H7 (cell line): Measurements from ENCODE around the gene TBL1Y. TPM values are rescaled to one million over a fixed set of nuclear protein-coding genes. Genes with fewer than 3 reads are reported as not detected.
"Not testable (repeated sequence)": the region's sequence is repeated elsewhere in the genome, so short reads cannot be mapped to it uniquely, and the experiment has no call there.

Source experiments
- DNase-seq: peaks from one replicate; pipeline ENCODE4 v3.0.0; 2012
- H3K27me3 ChIP-seq: 2 replicates; pipeline ENCODE4 v1.6.0; 2011; ENCODE audit warnings: mild to moderate bottlenecking, low read length; ENCODE audit not compliant: control insufficient read depth, insufficient read depth
- H3K36me3 ChIP-seq: replicated peaks from 2 replicates; pipeline ENCODE4 v1.5.1; 2011; ENCODE audit warnings: low read length; ENCODE audit not compliant: control insufficient read depth, insufficient read depth
- H3K4me3 ChIP-seq: 2 replicates; pipeline ENCODE4 v1.5.1; 2011; ENCODE audit warnings: low read depth, mild to moderate bottlenecking, control low read depth, low read length, moderate library complexity; ENCODE audit not compliant: insufficient read depth
- total RNA-seq: library from RNA; depleted of rRNA; stranded (reverse); fragments of >200 nt; shearing (Covaris generic); gene quantifications from 2 replicates; pipeline ENCODE4 v1.2.3, GENCODE V29; 2014

Gene TBL1Y
- total RNA-seq, 1 experiment from 2014 or later, result not detected

DNA sequence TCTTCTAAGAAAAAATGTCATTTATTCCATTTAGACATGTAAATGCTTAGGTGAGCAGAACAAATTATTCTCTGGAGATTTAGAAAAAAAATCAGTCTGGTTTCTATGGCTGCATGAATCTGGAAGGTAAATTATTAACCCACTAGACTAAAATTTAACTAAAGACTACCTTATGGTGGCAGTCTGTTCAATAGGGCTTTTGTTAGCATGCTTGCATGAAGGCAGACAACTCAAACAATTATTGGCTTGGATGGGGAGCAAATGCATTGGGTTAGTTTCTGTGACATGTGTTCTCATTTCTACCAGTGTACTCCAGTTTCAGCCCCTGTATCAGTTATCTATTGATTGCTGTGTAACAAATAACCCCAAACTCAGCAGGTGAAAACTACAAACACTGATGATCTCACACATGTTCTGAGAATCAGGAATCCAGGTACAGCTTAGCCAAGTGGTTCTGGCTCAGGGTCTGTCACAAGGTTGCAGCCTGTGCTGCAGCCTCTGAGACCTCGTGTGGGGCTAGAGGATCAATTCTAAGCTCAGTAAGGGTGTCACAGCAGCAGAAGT is 87.1 kb downstream of the TBL1Y start:
- H3K36me3 ChIP-seq, result no peaks in the 10 kb centered on the region
- H3K4me3 ChIP-seq, result no peak overlapping the region
- DNase-seq, result no peak
- H3K27me3 ChIP-seq, result no peaks in the 10 kb centered on the region

DNA sequence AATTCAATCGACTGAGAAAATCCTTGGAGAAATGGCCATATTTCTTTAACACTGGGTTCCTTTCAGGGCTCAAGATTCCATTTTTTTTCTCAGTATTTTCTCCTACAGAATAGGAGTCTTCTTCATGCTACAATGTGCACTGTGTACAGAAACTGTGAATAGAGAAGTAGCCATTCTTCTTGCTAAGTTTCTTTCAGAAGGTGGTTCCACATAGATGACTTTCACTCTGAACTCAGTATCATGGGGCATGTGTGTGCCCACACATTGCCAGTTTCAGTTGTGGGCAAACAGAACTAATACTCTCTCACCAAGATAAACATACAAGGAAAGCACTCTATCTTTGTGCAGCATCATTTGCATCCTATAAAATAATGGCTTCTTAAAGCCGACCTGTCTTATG is 89.4 kb downstream of the TBL1Y start:
- Histone ChIP-seq H3K27me3 (no peaks in the 10 kb centered on the region), H3K4me3 (no peak overlapping the region), H3K36me3 (no peaks in the 10 kb centered on the region)
- no peak for DNase-seq

- no peaks in the 10 kb centered on the region for H3K27me3 ChIP-seq
- H3K4me3 ChIP-seq, result no peak overlapping the region
- DNase-seq, result no peak
- no peaks in the 10 kb centered on the region for H3K36me3 ChIP-seq
These were observed 92.1 kb downstream of the TBL1Y start for GRCh38 chrY:7002581-7002980.

GRCh38 chrY:7007911-7008310 is 97.4 kb downstream of the TBL1Y start:
- H3K27me3 ChIP-seq, result no peaks in the 10 kb centered on the region
- H3K4me3 ChIP-seq, result no peak overlapping the region
- no peaks in the 10 kb centered on the region for H3K36me3 ChIP-seq
- DNase-seq, result no peak

GRCh38 chrY:7008578-7009355 is 98.3 kb downstream of the TBL1Y start:
- DNase-seq, result no peak
- Histone ChIP-seq H3K27me3 (no peaks in the 10 kb centered on the region), H3K4me3 (no peak overlapping the region), H3K36me3 (no peaks in the 10 kb centered on the region)

DNA sequence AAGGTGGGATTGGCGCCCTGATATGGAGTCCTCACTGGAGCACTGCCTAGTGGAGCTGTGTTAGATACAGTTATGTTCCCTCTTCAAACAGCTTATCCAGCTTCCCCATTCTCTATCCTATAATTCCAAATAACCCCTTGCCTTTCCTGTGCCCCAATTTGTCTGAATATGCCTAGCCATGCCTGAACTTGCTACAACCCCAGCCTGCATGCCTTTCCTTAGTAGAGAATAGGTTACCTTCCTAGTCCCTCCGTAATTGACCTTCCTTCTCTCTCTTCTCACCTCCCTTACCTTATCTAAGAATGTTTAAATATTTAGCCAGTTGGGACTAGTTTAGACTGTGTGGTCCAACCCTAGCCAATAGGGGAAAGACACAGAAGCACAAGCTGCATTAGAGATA is 102.6 kb downstream of the TBL1Y start:
- no peak overlapping the region for H3K4me3 ChIP-seq
- no peaks in the 10 kb centered on the region for H3K27me3 ChIP-seq
- no peak for DNase-seq
- no peaks in the 10 kb centered on the region for H3K36me3 ChIP-seq

DNA sequence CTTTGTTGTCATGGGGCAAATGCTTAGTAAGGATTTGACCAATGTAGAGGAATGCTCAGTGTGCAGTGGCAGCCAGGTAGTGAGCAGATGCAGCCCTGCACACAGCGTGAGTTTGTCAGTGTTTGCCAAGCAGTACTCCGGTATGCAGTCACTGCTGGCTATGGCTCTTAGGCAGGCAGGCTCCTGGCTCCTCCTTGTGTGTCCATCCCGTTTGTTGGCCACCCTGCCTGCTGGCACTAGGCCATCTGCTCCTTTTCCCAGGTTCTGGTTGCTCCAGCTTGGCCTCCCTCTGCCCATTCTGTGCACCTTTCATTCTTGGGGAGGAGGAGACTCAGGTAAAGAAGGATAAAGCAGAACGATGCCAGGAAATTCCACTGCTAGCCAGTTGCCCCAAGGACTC is 106.0 kb downstream of the TBL1Y start:
- Histone ChIP-seq H3K36me3 (no peaks in the 10 kb centered on the region), H3K4me3 (no peak overlapping the region), H3K27me3 (no peaks in the 10 kb centered on the region)
- DNase-seq, result no peak

DNA sequence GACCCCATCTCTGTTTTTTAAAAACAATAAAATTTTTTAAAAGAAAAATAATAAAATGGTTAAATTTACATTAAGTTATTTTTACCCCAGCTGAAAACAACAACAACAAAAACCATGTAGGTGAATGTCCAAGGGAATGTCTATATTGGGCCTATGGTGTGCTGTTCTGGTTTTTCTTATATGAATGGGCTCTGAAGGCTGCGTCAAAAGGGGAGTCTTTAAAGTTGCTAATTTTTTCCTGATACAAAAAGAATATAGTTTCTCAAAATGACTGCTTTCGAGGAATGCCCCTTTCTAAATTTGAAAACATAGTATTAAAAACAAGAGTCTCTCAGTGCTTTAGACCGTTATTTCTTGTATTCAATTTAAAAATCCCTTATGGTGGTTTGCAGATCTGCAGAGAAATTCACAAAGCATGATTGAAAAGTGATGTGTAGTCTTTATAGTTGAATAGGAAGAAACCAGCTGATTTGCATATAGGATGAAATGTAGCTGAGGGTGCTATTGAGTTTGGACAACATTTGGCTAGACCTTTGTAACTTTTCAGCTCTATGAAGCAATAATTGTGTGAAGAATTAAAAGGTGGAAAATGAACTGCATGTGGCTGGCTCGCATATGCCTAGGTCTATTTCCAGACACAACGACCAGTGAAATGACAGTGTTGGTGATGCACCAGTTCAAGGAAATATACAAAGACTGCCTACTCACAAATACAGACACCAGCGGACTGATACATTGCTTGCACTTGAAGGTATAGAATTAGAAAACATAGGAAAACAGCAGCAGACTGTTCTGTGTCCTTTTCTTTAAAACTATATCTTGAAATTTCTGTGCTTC is 107.0 kb downstream of the TBL1Y start:
- no peak overlapping the region for H3K4me3 ChIP-seq
- no peaks in the 10 kb centered on the region for H3K36me3 ChIP-seq
- no peak for DNase-seq
- H3K27me3 ChIP-seq, result no peaks in the 10 kb centered on the region

GRCh38 chrY:7039037-7039436 is 128.5 kb downstream of the TBL1Y start:
- no peak overlapping the region for H3K4me3 ChIP-seq
- no peaks in the 10 kb centered on the region for H3K36me3 ChIP-seq
- no peaks in the 10 kb centered on the region for H3K27me3 ChIP-seq
- DNase-seq, result no peak

- no peak overlapping the region for H3K4me3 ChIP-seq
- no peaks in the 10 kb centered on the region for H3K27me3 ChIP-seq
- DNase-seq, result no peak
- no peaks in the 10 kb centered on the region for H3K36me3 ChIP-seq
These were observed 130.2 kb downstream of the TBL1Y start for GRCh38 chrY:7040662-7041061.

- Histone ChIP-seq H3K36me3 (no peaks in the 10 kb centered on the region), H3K4me3 (no peak overlapping the region), H3K27me3 (no peaks in the 10 kb centered on the region)
- no peak for DNase-seq
These were observed 131.5 kb downstream of the TBL1Y start for GRCh38 chrY:7041983-7042382.

- DNase-seq, H3K36me3 ChIP-seq, H3K27me3 ChIP-seq: not testable (repeated sequence)
These were observed 142.0 kb downstream of the TBL1Y start for GRCh38 chrY:7052461-7052860.

GRCh38 chrY:7056886-7057285 is 146.4 kb downstream of the TBL1Y start:
- no peak overlapping the region for H3K4me3 ChIP-seq
- H3K27me3 ChIP-seq, result no peaks in the 10 kb centered on the region
- H3K36me3 ChIP-seq, result no peaks in the 10 kb centered on the region
- no peak for DNase-seq

More at GRCh38 chrY:7052461-7052860, 142.0 kb downstream of the TBL1Y start:
- not testable (repeated sequence) for H3K4me3 ChIP-seq

DNA sequence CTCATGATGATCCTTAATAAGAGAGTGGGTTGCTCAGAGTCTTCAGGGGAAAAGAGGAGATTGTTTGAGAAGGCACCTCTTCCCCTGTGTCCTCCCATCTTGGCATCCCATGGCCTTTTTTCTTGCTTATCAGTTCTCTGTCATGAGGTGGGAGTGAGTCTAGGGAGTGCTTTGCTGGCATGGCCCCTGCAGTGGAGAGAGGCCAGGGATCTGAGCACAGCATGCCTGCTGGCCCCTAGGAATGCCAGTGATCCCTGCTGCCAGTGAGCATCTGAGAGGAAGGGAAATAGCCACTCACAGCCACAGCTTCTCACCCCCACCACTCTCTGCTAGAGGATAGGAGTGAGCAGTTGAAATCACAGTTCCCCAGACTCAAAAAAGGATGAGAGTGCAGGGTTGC is 168.2 kb downstream of the TBL1Y start:
- Histone ChIP-seq H3K27me3 (no peaks in the 10 kb centered on the region), H3K4me3 (no peak overlapping the region), H3K36me3 (no peaks in the 10 kb centered on the region)
- no peak for DNase-seq

DNA sequence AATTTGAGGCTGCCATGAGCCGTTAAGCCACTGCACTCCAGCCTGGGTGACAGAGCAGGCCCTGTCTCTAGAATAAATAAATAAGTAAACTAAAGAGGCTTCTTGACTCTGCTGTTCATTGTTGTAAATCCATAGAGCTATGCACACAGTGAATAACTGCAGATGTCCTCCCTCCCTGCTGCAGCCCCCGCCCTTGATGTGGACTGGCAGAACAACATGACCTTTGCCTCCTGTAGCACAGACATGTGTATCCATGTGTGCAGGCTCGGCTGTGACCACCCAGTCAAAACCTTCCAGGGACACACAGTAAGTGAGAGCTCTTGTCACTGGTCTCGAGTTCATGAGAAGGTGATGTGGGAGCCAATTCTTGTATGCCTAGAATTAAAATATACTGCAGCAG is 170.1 kb downstream of the TBL1Y start:
- not testable (repeated sequence) for H3K27me3 ChIP-seq, DNase-seq, H3K4me3 ChIP-seq, H3K36me3 ChIP-seq
